Karpas-422 (cell line): ENCODE measurements around the gene GTSF1L. TPM values are rescaled to one million over a fixed set of nuclear protein-coding genes. Genes with fewer than 3 reads are reported as not detected.

Experiments
- DNase-seq: peaks from one replicate; pipeline ENCODE4 v3.0.0-alpha.2; 2015
- H2AFZ ChIP-seq: fragments of 200-600 bp; sonication (generic); 2 replicates; pipeline ENCODE4 v1.6.1; 2014; ENCODE audit warnings: antibody characterized with exemption, low read length, mixed read lengths
- H3K27ac ChIP-seq: fragments of 200-600 bp; sonication (generic); 2 replicates; pipeline ENCODE4 v1.5.1; 2014; ENCODE audit warnings: mild to moderate bottlenecking, low read length, moderate library complexity
- H3K27me3 ChIP-seq: fragments of 200-600 bp; sonication (generic); 2 replicates; pipeline ENCODE4 v1.6.1; 2014; ENCODE audit warnings: low read length, mixed read lengths
- H3K36me3 ChIP-seq: fragments of 200-600 bp; sonication (generic); 2 replicates; pipeline ENCODE4 v1.6.1; 2014; ENCODE audit warnings: low read length, mixed read lengths; ENCODE audit not compliant: insufficient read depth
- H3K4me1 ChIP-seq: fragments of 200-600 bp; sonication (generic); 2 replicates; pipeline ENCODE4 v1.6.1; 2014; ENCODE audit warnings: mild to moderate bottlenecking, low read length, mixed read lengths
- H3K4me2 ChIP-seq: fragments of 200-600 bp; sonication (generic); 2 replicates; pipeline ENCODE4 v1.6.1; 2014; ENCODE audit warnings: low read length, low read depth, mild to moderate bottlenecking; ENCODE audit not compliant: poor library complexity, severe bottlenecking
- H3K4me3 ChIP-seq: fragments of 200-600 bp; sonication (generic); 2 replicates; pipeline ENCODE4 v1.5.1; 2014; ENCODE audit warnings: mild to moderate bottlenecking, antibody characterized with exemption, low read length, mixed read lengths
- H3K79me2 ChIP-seq: fragments of 200-600 bp; sonication (generic); 2 replicates; pipeline ENCODE4 v1.6.1; 2014; ENCODE audit warnings: mild to moderate bottlenecking, low read length, mixed read lengths
- H3K9ac ChIP-seq: fragments of 200-600 bp; sonication (generic); 2 replicates; pipeline ENCODE4 v1.6.0; 2014; ENCODE audit warnings: low read length
- H3K9me2 ChIP-seq: fragments of 200-600 bp; sonication (generic), shearing (Covaris generic); replicated peaks from 2 replicates; pipeline ENCODE4 v1.6.0; 2014; ENCODE audit warnings: mild to moderate bottlenecking, low read length, moderate library complexity; ENCODE audit not compliant: insufficient read depth
- H3K9me3 ChIP-seq: fragments of 300-700, 200-600 bp; sonication (generic); 2 replicates; pipeline ENCODE4 v1.6.1; 2014; ENCODE audit warnings: low read length, mixed read lengths
- H4K20me1 ChIP-seq: fragments of 200-600 bp; sonication (generic); 2 replicates; pipeline ENCODE4 v1.6.1; 2014; ENCODE audit warnings: mild to moderate bottlenecking, antibody characterized with exemption, low read length, low read depth; ENCODE audit not compliant: insufficient read depth
- total RNA-seq: library from RNA; depleted of rRNA; stranded (reverse); fragments of >200 nt; shearing (Covaris generic); gene quantifications from 2 replicates; pipeline ENCODE4 v1.2.3, GENCODE V29; 2014; ENCODE audit warnings: low replicate concordance

GTSF1L gene
- total RNA-seq, 1 experiment from 2014 or later, result not detected

DNA sequence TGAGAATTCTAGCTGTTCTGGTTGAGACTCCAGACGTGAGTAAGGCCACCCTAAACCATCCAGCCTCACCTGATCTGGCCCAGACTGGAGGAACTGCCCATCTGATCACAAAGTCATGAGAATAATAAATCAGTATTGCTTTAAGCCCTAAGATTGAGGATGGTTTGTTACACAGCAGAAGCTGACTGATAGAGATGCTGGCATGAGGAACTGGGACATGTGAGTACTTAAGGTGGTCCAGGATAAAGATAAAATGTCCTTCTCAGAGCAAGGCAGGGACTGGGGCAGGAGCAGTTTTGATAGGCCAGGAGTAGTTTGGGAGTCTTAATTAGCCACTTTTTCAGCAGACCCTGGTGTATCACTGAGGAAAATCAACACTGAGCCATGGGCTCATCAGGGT is 6.8 kb downstream of the GTSF1L start:
- Histone ChIP-seq H2AFZ (no peak overlapping the region), H3K4me1 (no peaks in the 10 kb centered on the region; the same call in 1 of the 2 replicates)
- DNase-seq, result no peak

DNA sequence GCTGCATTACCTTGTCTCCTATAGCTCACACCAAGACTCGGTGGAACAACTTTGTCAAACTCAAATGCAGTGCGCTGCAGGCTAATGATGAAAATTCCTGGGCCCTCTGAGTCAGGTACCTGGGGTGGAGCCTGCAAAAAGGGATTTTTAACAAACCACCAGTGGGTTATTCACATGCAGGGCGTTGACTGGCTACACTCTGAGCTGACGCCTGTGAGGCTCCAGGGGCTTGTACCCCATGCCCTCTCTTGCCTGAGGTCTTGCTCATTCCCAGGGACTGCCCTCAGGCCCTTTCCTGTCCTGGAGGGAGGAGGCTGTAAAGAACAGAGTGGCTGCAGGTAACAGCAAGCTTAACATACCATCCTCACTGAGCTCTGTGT is 9.2 kb downstream of the GTSF1L start:
- Histone ChIP-seq H3K9me2 (no peaks in the 10 kb centered on the region), H3K4me3 (no peak overlapping the region), H3K79me2 (no peaks in the 10 kb centered on the region), H3K36me3 (peaks cover 12% of the 10 kb centered on the region), H2AFZ (no peak overlapping the region), H3K4me1 (no peaks in the 10 kb centered on the region; the same call in 1 of the 2 replicates), H3K27ac (no peak overlapping the region), H3K9ac (no peak overlapping the region), H4K20me1 (no peaks in the 10 kb centered on the region), H3K9me3 (no peaks in the 10 kb centered on the region), H3K27me3 (no peaks in the 10 kb centered on the region), H3K4me2 (no peak overlapping the region)
- no peak for DNase-seq

More for the DNA sequence above, 6.8 kb downstream of the GTSF1L start:
- H3K9me3 ChIP-seq, result no peaks in the 10 kb centered on the region
- no peaks in the 10 kb centered on the region for H3K9me2 ChIP-seq
- H3K9ac ChIP-seq, result no peak overlapping the region
- no peak overlapping the region for H3K27ac ChIP-seq
- peaks cover 8% of the 10 kb centered on the region for H3K36me3 ChIP-seq
- H3K4me3 ChIP-seq, result no peak overlapping the region
- no peaks in the 10 kb centered on the region for H4K20me1 ChIP-seq
- H3K79me2 ChIP-seq, result no peaks in the 10 kb centered on the region
- no peak overlapping the region for H3K4me2 ChIP-seq
- H3K27me3 ChIP-seq, result no peaks in the 10 kb centered on the region

DNA sequence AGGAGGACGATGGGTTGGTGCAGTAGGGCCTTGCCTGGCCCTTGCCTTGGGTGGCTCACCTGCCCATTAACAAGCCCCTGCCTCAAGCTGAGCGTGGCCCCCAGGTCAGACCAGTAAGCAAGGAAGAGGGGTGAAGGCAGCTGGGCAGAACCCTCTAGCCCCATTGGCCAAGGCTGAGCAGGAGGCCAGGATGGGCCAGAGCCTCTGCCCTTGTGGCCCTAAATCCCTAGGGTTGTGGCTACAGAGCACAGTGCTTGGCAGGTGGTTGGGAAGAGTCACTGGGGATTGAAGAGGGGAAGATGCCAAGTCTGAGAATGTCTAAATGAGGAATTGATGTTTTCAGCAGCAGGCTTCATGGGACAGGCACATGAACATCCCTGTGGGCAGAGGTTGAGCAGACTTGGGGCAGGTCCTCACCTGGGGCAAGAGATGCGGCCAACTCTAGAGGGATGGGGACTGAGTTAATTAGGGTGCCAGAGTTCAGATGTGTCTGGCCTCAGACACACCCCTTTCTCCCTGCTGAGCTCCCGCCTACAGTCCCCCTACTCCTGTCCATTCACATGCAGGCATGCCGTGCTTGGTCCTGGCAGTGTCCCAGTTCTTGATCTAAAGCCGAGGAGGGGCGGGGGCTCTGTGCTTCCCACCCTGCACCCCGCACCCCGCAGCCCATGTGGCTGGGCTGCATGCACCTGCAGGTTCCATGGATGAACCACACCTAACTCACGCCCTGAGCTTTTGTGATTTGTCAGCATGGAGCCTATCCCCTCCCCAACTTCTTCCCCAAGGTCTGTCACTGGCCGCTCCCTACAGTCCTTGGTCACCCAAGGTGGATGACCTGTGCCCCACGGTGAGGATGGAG is 9.8 kb downstream of the GTSF1L start:
- DNase-seq, result no peak
- Histone ChIP-seq H3K36me3 (peaks cover 12% of the 10 kb centered on the region), H3K4me3 (no peak overlapping the region), H3K9ac (no peak overlapping the region), H3K79me2 (no peaks in the 10 kb centered on the region), H3K9me3 (no peaks in the 10 kb centered on the region), H4K20me1 (no peaks in the 10 kb centered on the region), H2AFZ (no peak overlapping the region), H3K4me1 (no peaks in the 10 kb centered on the region; the same call in 1 of the 2 replicates), H3K4me2 (no peak overlapping the region), H3K27ac (no peak overlapping the region), H3K27me3 (no peaks in the 10 kb centered on the region), H3K9me2 (no peaks in the 10 kb centered on the region)

DNA sequence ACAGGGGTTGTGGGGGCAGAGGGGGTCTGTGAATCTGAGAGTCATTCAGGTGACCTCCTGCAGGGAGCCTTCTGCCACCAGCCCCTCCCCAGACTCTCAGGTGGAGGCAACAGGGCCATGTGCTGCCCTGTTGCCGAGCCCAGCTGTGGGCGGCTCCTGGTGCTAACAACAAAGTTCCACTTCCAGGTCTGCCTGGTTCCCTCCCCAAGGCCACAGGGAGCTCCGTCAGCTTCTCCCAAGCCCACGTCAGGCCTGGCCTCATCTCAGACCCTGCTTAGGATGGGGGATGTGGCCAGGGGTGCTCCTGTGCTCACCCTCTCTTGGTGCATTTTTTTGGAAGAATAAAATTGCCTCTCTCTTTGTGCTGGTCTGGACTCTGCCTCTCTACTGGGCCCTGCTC is 10.7 kb downstream of the GTSF1L start:
- no peak for DNase-seq
- Histone ChIP-seq H3K9ac (no peak overlapping the region), H2AFZ (no peak overlapping the region), H3K27ac (no peak overlapping the region), H3K4me2 (no peak overlapping the region), H3K9me2 (no peaks in the 10 kb centered on the region), H3K9me3 (no peaks in the 10 kb centered on the region), H3K4me3 (no peak overlapping the region), H3K27me3 (no peaks in the 10 kb centered on the region), H3K36me3 (peaks cover 13% of the 10 kb centered on the region), H3K79me2 (no peaks in the 10 kb centered on the region), H3K4me1 (no peaks in the 10 kb centered on the region), H4K20me1 (no peaks in the 10 kb centered on the region)

DNA sequence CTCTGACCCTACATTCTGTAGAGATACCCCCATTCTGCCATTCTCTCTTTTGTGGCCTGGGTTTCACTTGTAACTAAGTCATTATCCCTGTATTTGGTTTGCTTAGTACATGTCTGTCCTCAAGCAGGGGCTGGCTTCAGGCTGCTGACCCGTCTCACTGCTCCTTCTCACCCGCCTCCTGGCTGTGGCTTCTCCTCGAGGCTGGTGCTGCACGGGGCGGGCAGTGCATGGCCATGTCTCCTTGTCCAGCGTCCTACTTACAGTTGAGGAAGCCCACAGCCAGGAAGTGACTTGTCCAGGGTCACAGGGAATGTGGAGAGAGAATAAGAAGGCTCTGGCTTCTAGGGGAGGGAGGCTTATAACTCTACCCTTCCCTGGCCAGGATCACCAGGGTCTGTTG is 11.3 kb downstream of the GTSF1L start:
- Histone ChIP-seq H3K9me2 (no peaks in the 10 kb centered on the region), H3K79me2 (no peaks in the 10 kb centered on the region), H3K4me2 (no peak overlapping the region), H3K9me3 (no peaks in the 10 kb centered on the region), H4K20me1 (no peaks in the 10 kb centered on the region), H3K4me3 (no peak overlapping the region), H3K27me3 (no peaks in the 10 kb centered on the region), H3K36me3 (peaks cover 16% of the 10 kb centered on the region), H2AFZ (no peak overlapping the region), H3K27ac (no peak overlapping the region), H3K9ac (no peak overlapping the region), H3K4me1 (no peaks in the 10 kb centered on the region)
- no peak for DNase-seq

DNA sequence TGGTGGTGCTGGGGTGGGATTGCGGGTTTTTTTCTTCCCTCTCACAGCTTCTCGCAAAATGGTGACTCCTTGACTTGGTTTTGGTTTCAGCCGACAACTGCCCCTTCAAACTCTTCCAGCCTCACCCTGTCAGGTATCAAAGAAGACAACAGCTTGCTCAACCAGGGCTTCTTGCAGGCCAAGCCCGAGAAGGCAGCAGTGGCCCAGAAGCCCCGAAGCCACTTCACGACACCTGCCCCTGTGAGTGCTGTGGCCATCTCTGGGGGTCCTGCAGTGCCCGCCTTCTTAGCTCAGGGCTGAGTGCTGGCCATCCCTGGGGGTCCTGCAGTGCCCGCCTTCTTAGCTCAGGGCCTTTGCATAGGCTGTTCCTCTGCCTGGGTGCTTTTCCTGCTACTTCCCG is 11.8 kb downstream of the GTSF1L start:
- no peak overlapping the region for H3K27ac ChIP-seq
- H3K9me2 ChIP-seq, result no peaks in the 10 kb centered on the region
- H4K20me1 ChIP-seq, result no peaks in the 10 kb centered on the region
- no peaks in the 10 kb centered on the region for H3K27me3 ChIP-seq
- DNase-seq, result no peak
- no peaks in the 10 kb centered on the region for H3K79me2 ChIP-seq
- H3K4me2 ChIP-seq, result no peak overlapping the region
- H3K9me3 ChIP-seq, result no peaks in the 10 kb centered on the region
- H3K9ac ChIP-seq, result no peak overlapping the region
- no peak overlapping the region for H3K4me3 ChIP-seq
- no peak overlapping the region for H2AFZ ChIP-seq
- peaks cover 16% of the 10 kb centered on the region for H3K36me3 ChIP-seq
- 0 out of 2 replicates have a peak, but pooled peaks cover 4% of the 10 kb centered on the region for H3K4me1 ChIP-seq

DNA sequence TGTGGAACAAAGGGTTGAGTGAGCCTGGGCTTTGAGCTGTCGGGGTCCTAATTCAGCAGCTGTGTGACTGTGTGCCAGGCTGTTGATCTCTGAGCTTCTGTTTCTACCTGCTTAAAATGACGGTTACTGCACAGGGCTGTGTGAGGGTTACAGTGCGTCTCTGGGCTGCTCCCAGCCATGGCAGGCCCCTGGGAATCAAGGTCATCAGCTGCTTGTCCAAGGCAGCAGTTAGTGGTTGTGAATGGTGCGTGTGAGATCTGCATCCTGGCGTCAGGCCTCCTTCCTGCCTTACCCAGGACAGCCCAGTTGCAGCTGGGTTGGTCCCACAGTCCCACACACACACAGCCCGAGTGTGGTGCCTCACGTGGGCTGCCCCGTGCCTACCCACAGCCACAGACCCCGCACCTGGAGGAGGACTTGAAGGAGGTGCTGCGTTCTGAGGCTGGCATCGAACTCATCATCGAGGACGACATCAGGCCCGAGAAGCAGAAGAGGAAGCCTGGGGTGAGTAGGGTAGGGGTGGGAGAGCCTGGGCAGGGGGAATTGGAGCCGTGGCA is 15.6 kb downstream of the GTSF1L start:
- H3K27me3 ChIP-seq, result no peaks in the 10 kb centered on the region
- H3K4me2 ChIP-seq, result no peak overlapping the region
- H3K9ac ChIP-seq, result no peak overlapping the region
- H3K9me3 ChIP-seq, result no peaks in the 10 kb centered on the region
- H3K4me1 ChIP-seq, result 0 out of 2 replicates have a peak, but pooled peaks cover 4% of the 10 kb centered on the region
- no peaks in the 10 kb centered on the region for H4K20me1 ChIP-seq
- no peaks in the 10 kb centered on the region for H3K79me2 ChIP-seq
- no peak for DNase-seq
- peaks cover 32% of the 10 kb centered on the region for H3K36me3 ChIP-seq
- no peaks in the 10 kb centered on the region for H3K9me2 ChIP-seq
- H3K27ac ChIP-seq, result no peak overlapping the region
- H2AFZ ChIP-seq, result no peak overlapping the region
- no peak overlapping the region for H3K4me3 ChIP-seq

DNA sequence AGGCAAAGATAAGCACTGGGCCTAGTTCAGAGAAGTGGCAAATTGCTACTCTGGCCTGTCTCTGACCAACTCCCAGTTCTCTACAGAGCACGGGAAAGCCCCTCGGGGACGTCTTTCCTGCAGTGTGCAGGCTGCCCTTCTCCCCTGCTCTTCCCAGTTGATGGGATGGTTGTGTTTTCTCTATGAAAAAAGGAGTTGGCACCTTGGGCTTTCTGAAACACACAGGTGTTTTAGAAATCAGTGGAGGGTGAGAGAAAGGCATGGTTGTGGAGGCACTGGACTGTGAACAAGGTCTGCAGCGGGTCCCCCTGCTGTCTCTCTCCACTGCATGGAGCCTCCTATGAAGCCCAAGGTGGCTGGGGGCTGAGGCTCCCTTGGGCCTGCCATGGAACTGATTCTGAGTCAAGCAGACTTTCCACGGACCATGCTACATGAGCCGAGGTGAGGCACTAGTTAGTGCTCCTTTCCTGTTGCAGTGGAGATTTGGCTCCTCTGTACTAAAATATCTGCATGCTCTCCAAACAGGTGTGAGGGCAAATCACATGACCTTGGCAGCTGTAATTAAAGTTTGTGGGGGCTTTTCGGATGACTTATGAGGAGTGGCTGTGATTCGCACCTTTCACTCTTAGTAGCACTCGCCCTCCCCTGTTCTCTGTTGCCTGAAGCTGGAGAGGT is 16.3 kb downstream of the GTSF1L start:
- H3K9me3 ChIP-seq, result no peaks in the 10 kb centered on the region
- H3K27ac ChIP-seq, result no peak overlapping the region
- H3K4me1 ChIP-seq, result 0 out of 2 replicates have a peak, but pooled peaks cover 4% of the 10 kb centered on the region
- H3K4me3 ChIP-seq, result no peak overlapping the region
- DNase-seq, result no peak
- no peak overlapping the region for H3K9ac ChIP-seq
- H3K79me2 ChIP-seq, result no peaks in the 10 kb centered on the region
- H4K20me1 ChIP-seq, result no peaks in the 10 kb centered on the region
- H3K4me2 ChIP-seq, result no peak overlapping the region
- H3K36me3 ChIP-seq, result peaks cover 34% of the 10 kb centered on the region
- H2AFZ ChIP-seq, result no peak overlapping the region
- H3K9me2 ChIP-seq, result no peaks in the 10 kb centered on the region
- no peaks in the 10 kb centered on the region for H3K27me3 ChIP-seq
